HG03045 (cell line): ENCODE measurements around the gene VAC14.

ENCODE experiments used
- ATAC-seq: cut with Tn5 transposase; IDR thresholded peaks from one replicate; pipeline ENCODE4 v1.9.1; 2021; ENCODE audit warnings: mild to moderate bottlenecking, moderate library complexity; ENCODE audit not compliant: unreplicated experiment

VAC14 gene

DNA sequence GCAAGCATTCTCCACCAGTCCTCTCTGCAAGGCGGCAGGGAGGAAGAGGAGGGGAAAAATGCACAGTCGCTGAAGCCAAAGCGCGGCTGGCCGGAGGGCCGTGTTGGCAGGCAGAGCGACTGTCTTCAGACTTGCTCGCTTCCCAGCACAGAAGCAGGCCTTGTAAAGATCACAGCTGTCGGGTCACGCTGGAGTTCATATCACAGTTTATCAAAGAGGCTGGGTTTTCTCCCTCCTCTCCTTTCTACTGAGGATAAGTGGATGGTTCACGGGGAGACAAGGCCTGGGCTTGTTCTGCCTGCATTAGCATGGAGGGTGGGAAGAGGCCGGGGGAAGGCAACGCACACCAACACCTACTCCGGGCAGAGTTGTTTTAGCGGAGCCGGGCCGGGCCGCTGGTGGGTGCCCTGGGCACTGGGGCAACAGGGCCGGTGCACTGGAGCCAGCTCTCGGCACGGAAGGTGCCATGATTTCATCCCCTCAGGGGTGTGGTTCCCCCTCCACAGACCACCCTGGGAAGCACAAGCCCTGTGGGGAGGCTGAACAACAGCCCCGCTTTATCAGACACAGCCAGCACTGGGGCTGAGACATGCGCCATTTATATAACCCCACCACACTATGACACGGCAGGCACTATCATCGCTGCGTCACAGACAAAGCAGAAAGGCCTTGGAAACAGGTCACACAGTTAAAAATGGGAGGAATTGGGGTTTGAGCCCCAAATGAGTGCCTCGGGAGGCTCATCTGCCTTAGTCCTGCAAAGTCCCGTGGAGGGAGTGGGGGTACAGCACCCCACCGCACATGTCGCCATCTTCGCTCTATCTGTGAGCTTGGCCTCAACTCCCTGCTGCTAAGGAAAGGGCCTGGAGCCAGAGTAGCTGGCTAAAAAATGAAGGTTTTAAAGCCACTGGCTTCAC lies 74.8 kb downstream of the VAC14 start:
- ATAC-seq = no peak

DNA sequence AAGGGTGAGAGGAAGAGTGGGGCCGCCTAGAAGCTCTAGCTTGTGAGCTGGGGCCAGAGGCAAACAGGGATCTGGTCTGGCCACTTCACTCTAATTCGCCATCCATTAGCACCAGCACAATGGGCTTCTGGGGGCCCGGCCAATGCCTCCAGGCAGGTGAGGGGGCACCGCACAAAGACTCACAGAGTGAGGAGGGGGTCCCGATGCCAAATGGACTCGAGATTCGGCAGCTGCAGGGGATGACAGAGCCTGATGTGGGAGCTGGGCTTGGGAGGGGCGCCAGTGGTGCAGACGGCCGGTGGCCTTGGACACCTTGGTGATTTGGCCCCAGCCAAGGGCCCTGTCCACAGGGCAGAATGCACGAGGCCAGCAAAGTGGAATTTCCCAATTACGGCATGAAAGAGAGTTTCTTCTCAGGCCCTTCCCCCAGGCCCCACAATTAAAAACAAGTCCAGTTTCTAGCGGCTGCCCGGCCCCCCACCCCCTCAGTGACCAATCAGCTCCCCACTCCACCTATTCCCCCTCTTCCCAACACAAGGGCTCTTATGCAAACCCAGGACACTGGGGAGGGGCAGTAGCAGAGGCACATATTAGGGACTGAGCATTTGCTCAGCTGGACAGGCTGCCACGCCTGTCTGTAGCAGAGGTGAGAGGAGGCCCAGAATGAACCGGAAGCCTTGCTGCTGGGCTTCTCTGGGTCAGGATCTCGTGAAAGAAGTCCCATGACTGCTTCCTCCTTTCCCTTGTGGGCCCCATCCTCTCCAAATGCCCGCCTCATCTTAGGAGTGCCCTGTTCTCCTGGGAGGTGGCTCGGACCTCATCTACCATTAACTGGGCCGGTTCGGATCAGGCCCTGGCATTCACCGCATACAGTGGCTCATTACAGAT lies 75.7 kb downstream of the VAC14 start:
- no peak for ATAC-seq

DNA sequence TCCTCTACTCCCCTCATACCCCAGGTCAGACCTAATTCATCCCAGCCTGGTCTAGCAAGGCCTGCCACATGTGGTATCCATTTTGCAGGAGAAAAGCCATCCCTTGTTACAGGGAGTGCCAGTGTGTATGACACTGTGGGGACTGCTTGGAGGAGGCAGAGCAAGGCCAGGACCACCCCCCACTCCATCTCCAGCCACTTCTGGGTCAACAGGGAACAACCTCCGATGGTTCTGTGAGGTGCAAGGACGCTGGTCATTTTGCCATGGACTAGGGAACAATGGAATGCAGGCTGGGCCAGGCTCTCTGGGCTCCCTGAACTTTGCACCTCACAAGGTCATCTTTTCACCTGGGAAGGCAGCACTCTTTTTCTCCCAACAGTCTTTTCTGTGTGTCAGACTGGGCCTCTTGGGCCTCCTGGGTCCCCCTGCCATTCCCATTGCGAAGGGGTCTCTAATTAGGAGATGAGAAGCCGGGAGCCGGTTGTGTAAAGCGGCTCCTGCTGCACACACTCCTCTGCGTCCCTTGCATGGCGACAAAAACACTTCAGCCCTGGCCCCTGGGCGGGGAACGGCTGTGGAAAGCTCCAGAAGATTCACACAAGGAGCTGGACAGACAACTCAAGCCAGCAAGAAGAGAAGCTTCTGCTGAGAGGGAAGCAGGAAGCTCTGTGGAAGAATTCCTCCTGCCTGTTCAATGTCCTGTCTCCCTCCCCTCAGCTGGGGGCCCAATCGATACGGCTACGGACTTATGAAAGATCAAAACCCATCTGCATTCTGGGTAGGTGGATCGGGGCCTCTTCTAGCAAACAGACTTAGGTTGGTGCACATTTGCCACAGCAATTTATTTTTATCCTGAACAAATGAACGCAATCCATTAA lies 76.6 kb downstream of the VAC14 start:
- ATAC-seq = no peak

- ATAC-seq = no peak
Measured at GRCh38 chr16:70723740-70724145, 77.2 kb downstream of the VAC14 start.

DNA sequence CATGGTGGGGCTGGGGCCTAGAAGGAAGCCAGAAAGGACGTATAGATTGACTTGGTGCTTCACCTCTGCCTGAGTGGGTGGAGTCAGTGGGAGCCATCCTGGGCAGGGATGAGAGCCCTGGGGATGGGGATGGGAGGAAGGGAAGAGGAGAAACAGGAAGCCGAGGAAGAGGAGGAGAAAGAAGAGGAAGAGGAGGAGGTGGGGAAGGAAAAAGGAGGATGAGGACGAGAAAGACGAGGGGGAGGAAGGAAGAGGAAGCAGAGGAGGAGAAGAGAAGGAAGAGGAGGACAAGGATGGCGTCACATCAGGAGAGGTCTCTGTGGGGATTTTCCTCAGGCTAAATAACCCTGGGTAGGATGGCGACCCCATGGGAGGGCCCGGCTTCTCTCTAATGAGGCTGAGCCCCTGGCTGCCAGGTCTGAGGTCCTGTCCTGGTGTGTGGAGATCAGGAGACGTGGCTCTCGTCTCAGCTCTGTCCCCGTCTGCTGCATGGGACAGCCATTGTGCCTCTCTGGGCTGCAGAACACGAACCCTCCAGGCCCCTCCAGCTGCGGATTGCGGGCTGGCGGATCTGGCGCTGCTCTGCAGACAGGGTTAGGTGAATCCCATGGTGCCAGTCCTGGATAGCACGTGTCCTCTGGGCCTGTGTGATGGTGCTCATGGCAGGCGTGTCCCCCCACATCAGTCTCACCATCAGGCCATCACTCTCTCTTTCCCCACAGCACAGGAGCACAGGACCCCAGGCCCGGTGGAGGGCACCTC lies 79.6 kb downstream of the VAC14 start:
- ATAC-seq = no peak

GRCh38 chr16:70720425-70721201 lies 80.3 kb downstream of the VAC14 start:
- no peak for ATAC-seq

GRCh38 chr16:70717065-70717464 lies 83.9 kb downstream of the VAC14 start:
- ATAC-seq = no peak

GRCh38 chr16:70715860-70716357 lies 85.0 kb downstream of the VAC14 start:
- ATAC-seq = no peak

DNA sequence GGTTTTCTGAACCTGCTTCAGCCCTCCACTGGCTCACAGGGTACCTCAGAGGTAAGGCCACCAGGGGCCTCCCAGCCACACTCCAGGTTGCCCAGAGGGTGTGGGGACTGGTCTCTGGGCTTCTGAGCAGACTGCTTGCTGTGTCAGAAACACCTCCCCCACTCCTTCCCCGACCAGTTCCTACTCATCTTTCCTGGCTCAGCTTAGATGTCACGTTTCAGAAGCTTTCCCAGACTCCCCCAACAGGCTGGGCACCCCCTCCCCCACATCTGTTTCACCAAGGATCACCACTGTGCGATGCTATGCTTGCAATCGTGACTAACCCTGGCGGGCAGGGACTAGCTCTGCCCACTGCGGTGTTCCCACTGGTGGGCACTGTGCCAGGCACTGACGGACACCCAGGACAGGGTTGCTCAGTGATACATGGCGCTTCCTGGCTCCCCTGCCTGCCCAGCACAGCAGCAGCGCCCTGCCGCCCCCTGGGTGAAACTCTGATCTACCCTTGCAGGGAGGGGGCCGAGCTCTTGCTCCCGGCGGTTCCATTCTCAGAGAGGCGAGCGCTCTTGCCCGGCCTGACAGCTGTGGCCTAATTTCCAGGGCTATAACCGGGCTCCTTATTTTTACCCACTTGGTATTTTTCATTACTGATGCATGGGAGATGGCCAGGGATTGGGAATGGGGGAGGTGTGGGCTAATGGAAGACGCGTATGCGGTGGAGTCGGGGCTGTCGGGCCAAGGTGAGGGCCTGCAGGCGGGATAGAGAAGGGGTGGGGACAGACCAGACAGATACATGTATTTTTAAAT lies 85.7 kb downstream of the VAC14 start:
- no peak for ATAC-seq

- no peak for ATAC-seq
Measured at GRCh38 chr16:70714581-70715054, 86.3 kb downstream of the VAC14 start.

DNA sequence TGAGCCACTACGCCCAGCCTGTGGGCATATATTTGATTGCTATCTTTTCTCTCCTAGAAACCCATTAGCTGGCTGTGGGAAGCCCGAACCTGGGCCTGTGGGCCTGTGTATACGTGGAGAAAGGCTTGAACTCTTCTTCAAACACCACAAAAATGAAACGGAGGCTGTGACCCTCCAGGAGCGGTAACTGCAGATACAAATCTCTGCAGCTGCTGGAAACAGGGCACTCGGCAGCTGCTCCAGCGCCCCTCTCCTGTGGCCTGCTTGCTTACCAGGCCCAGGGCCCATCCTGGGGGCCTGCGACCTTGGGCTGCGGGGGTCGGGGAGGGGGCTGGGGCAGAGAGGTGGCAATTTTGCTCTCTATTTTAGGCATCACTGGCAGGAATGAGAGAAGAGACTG lies 87.1 kb downstream of the VAC14 start:
- ATAC-seq = no peak

DNA sequence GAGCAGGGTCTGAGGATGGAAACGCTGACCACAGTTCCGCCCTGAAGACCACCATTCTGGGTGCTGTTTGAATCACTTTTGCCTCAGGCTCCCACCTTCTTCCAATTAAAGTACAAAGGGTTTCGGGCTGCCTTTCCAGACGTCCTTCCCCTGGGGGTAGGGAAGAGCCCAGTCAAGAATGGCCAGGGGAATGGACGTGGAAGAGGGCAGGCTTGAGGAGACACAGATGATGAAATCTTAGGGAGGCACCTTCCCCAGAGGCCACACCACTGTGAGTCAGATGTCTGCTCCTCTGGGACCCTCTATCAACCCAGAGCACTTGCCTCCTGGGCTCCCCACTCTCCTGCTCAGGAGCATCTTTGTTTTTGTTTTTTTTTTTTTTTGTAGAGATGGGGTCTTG lies 87.6 kb downstream of the VAC14 start:
- no peak for ATAC-seq

DNA sequence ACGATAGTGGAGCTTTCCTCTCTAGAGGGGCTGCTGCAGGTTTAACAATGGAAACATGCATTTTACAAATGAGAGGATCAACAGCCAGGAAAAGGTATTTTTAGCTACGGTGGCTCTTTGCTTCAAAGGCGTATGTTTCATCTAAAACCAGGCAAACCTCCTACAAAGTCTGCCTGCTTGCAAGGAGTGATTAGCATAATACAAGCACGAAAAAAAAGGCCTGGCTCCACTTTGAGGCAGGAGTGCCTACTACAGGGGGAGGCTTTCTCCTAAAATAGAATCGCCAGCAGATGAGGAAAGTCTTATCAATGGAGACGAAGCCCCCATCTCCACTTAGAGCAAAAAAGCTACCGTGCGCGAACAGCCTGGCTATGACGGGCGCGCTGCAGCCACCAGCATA lies 88.0 kb downstream of the VAC14 start:
- no peak for ATAC-seq

DNA sequence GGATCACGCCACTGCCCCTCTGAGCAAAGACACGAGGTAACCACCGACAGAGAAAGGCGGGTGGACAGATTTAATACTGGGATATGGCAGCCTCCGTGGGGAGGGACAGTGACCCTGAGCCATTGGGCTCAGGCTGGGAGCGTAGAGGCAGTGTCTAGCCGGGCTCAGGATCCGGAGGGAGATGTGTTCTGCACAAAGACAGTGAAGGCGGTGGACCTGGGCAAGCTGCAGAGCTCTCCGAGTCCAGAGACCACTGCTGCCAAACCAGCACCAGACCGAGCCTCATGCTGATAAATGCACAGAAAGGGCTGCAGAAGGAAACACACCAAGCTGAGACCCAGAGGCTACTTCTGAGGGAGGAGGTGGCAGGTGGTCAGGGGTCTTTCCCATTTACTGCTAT lies 88.6 kb downstream of the VAC14 start:
- ATAC-seq = no peak

DNA sequence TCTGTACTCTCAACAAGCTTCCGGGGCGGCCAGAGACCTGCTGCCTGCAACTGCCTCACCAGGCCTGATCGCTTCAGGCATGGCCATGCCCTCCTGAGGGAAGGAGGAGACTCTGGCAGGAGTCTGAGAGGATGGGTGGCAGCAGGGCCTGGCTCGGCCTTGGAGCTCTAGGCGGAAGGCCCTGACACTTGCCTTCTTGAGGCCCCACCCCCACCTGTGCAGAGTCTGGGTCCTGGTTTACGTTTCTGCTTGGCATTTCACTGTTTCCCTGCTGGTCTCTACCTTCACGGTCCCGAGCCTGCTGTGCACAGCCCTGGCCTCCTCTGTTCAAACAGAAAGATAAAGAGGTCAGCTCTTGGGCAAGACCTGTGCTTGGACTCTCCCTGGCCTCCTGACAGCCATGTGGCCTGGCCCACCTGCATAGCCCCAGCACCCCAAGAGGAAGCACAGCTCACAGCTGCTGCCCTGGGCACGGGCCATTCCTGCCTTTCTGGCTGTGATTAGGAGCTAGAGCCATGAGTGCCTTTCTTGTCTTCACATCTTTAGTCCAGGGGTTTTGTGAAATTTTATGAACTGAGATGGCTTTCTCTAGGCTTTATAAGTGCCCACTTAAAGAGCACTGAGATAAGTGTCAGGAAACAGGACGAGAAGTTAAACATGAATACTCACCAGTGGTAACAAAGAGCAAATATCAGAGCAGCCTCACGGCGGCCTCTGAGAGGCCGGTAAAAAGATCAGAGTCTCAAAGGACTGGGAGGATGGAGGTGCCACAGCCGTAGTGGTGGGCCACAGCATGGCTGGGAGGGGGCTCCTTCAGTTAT lies 89.5 kb downstream of the VAC14 start:
- no peak for ATAC-seq

GRCh38 chr16:70710422-70711210 lies 90.3 kb downstream of the VAC14 start:
- no peak for ATAC-seq

DNA sequence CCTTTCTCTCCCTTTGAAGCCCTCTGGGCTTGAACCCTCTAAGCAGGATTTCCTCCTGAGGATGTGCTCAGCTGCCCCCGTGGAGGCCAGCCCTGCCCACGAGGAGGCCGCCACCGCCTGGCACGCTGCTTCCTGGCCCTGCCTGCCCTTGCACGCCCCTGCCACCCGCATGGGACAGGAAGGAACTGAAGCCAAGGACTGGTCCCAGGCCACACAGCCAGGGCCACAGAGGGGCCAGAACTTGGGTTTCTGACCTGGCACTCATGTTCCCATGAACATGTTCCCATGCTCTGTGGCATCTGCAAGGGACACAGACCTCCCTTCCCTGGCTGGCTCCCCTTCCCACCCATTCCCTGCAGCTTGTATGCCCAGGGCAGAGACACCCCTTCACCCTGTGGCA lies 91.0 kb downstream of the VAC14 start:
- ATAC-seq = no peak
